H1 (cell line): ENCODE measurements around the gene CABCOCO1. TPM values are rescaled to one million over a fixed set of nuclear protein-coding genes. Genes with fewer than 3 reads are reported as not detected.

Source experiments
- CTCF ChIA-PET: fragments of 300-600 bp; sonication (Branson Sonifier 250); formaldehyde crosslinking; loops from one replicate; lab custom pipeline; 2021; ENCODE audit not compliant: partially characterized antibody; lab: Charles Lee
- POLR2A ChIA-PET: fragments of 300-600 bp; sonication (Branson Sonifier 250); formaldehyde crosslinking; loops from one replicate; lab custom pipeline; 2021; ENCODE audit warnings: inconsistent platforms; ENCODE audit not compliant: partially characterized antibody; lab: Charles Lee
- DNase-seq, 2 experiments: peaks; one replicate each; pipeline versions ENCODE4 v3.0.0 to v3.0.0-alpha.2; 2010 to 2022; ENCODE audit warnings: low spot score in 2 of 2, low read depth in 1 of 2, mixed read lengths in 1 of 2
- FAIRE-seq: peaks from 2 replicates; lab custom pipeline; 2011; peaks lifted over from hg19 to GRCh38; lab: Jason Lieb, UNC
- H2AFZ ChIP-seq: 2 replicates; pipeline ENCODE4 v1.8.1; 2012; ENCODE audit warnings: low read length, inconsistent platforms
- H2AK5ac ChIP-seq: 2 replicates; pipeline ENCODE4 v1.6.1; 2013; ENCODE audit warnings: low read depth, low read length
- H2BK120ac ChIP-seq: replicated peaks from 2 replicates; pipeline ENCODE3; 2013; ENCODE audit warnings: low read depth, low read length, inconsistent platforms
- H2BK12ac ChIP-seq: 2 replicates; pipeline ENCODE4 v1.6.1; 2013; ENCODE audit warnings: low read depth, low read length
- H2BK15ac ChIP-seq: 2 replicates; pipeline ENCODE4 v1.6.1; 2013; ENCODE audit warnings: low read length
- H2BK20ac ChIP-seq: 2 replicates; pipeline ENCODE4 v1.6.1; 2013; ENCODE audit warnings: low read length
- H2BK5ac ChIP-seq: 2 replicates; pipeline ENCODE4 v1.6.1; 2013; ENCODE audit warnings: low read depth, low read length
- H3K14ac ChIP-seq: 2 replicates; pipeline ENCODE4 v1.6.1; 2013; ENCODE audit warnings: inconsistent platforms; ENCODE audit not compliant: insufficient read length
- H3K18ac ChIP-seq: 2 replicates; pipeline ENCODE4 v1.6.1; 2013; ENCODE audit warnings: low read length; ENCODE audit errors: extremely low read depth
- H3K23ac ChIP-seq: 2 replicates; pipeline ENCODE4 v1.6.1; 2013; ENCODE audit warnings: inconsistent platforms; ENCODE audit not compliant: insufficient read length
- H3K23me2 ChIP-seq: 2 replicates; pipeline ENCODE4 v1.6.1; 2013; ENCODE audit warnings: low read depth, low read length
- H3K27ac ChIP-seq: 2 replicates; pipeline ENCODE4 v1.6.1; 2011; ENCODE audit warnings: low read depth, low read length, inconsistent platforms
- H3K27me3 ChIP-seq, 4 experiments: replicated peaks in 1 of 4; 1 replicate in 1 of 4; 2 replicates in 3 of 4; pipeline versions ENCODE4 v1.6.1 to v1.8.1; 2011 to 2013; ENCODE audit warnings: low read length in 3 of 4, mild to moderate bottlenecking in 3 of 4, inconsistent platforms in 2 of 4, mixed read lengths in 2 of 4, moderate library complexity in 1 of 4; ENCODE audit not compliant: control insufficient read depth in 3 of 4, insufficient read depth in 3 of 4; ENCODE audit errors: extremely low read depth in 1 of 4
- H3K36me3 ChIP-seq, 4 experiments: 2 replicates each; pipeline versions ENCODE4 v1.6.1 to v1.8.1; 2011 to 2013; ENCODE audit warnings: mild to moderate bottlenecking in 4 of 4, low read length in 3 of 4, moderate library complexity in 2 of 4, control low read depth in 1 of 4, inconsistent platforms in 1 of 4; ENCODE audit not compliant: insufficient read depth in 4 of 4, control insufficient read depth in 2 of 4
- H3K4ac ChIP-seq: replicated peaks from 2 replicates; pipeline ENCODE3; 2013; ENCODE audit warnings: low read length, low read depth, mixed read lengths, inconsistent platforms; ENCODE audit not compliant: insufficient read length
- H3K4me1 ChIP-seq, 4 experiments: replicated peaks in 1 of 4; 1 replicate in 1 of 4; 2 replicates in 3 of 4; pipeline versions ENCODE4 v1.6.1 to v1.8.1; 2011 to 2013; ENCODE audit warnings: low read length in 3 of 4, inconsistent platforms in 2 of 4, mixed read lengths in 1 of 4; ENCODE audit not compliant: insufficient read depth in 4 of 4, control insufficient read depth in 3 of 4
- H3K4me2 ChIP-seq, 2 experiments: 2 replicates each; pipeline versions ENCODE4 v1.6.1 to v1.8.1; 2011 to 2013; ENCODE audit warnings: low read depth in 2 of 2, low read length in 2 of 2, control low read depth in 1 of 2, inconsistent platforms in 1 of 2, mild to moderate bottlenecking in 1 of 2; ENCODE audit not compliant: insufficient read depth in 1 of 2
- H3K4me3 ChIP-seq, 4 experiments: fragments of 200-600, 300-600 bp in 1 of 4; sonication (generic), shearing (Covaris generic), sonication (Bioruptor Twin) in 1 of 4; 2 replicates each; pipeline versions ENCODE4 v1.5.1 to v1.8.1; 2011 to 2016; ENCODE audit warnings: low read length in 4 of 4, low read depth in 3 of 4, control low read depth in 2 of 4, inconsistent platforms in 2 of 4, mild to moderate bottlenecking in 2 of 4, mixed read lengths in 1 of 4, moderate library complexity in 1 of 4; ENCODE audit not compliant: insufficient read depth in 2 of 4; ENCODE audit errors: extremely low read depth in 1 of 4
- H3K56ac ChIP-seq: replicated peaks from 2 replicates; pipeline ENCODE3; 2013; ENCODE audit warnings: low read depth, mild to moderate bottlenecking, mixed read lengths, low read length, inconsistent platforms; ENCODE audit not compliant: insufficient read length
- H3K79me1 ChIP-seq: 2 replicates; pipeline ENCODE4 v1.6.1; 2013; ENCODE audit warnings: low read depth, low read length, control low read depth
- H3K79me2 ChIP-seq, 2 experiments: 2 replicates each; pipeline versions ENCODE4 v1.6.1 to v1.8.1; 2012 to 2013; ENCODE audit warnings: low read length in 2 of 2, mild to moderate bottlenecking in 2 of 2, inconsistent platforms in 1 of 2; ENCODE audit not compliant: insufficient read depth in 2 of 2, control insufficient read depth in 1 of 2
- H3K9ac ChIP-seq, 4 experiments: replicated peaks in 1 of 4; 1 replicate in 1 of 4; 2 replicates in 3 of 4; pipeline versions ENCODE4 v1.6.1 to v1.8.1; 2011 to 2013; ENCODE audit warnings: low read depth in 3 of 4, low read length in 3 of 4, control low read depth in 2 of 4, mild to moderate bottlenecking in 2 of 4, moderate library complexity in 2 of 4, inconsistent platforms in 1 of 4; ENCODE audit errors: extremely low read depth in 1 of 4
- H3K9me3 ChIP-seq, 2 experiments: 2 replicates each; pipeline versions ENCODE4 v1.6.1 to v1.8.1; 2012 to 2013; ENCODE audit warnings: mild to moderate bottlenecking in 2 of 2, moderate library complexity in 2 of 2, control low read depth in 1 of 2, inconsistent platforms in 1 of 2, low read depth in 1 of 2, low read length in 1 of 2, mixed read lengths in 1 of 2; ENCODE audit not compliant: insufficient read depth in 2 of 2
- H4K20me1 ChIP-seq, 2 experiments: replicated peaks in 1 of 2; 2 replicates each; pipeline versions ENCODE3 to v1.8.1; 2011 to 2013; ENCODE audit warnings: inconsistent platforms in 2 of 2, low read length in 2 of 2, mild to moderate bottlenecking in 1 of 2; ENCODE audit not compliant: insufficient read depth in 2 of 2, control insufficient read depth in 1 of 2
- H4K5ac ChIP-seq: 2 replicates; pipeline ENCODE4 v1.6.1; 2013; ENCODE audit warnings: low read length, low read depth, mixed read lengths, inconsistent platforms; ENCODE audit not compliant: insufficient read length
- H4K8ac ChIP-seq: 2 replicates; pipeline ENCODE4 v1.8.0; 2013; ENCODE audit warnings: mild to moderate bottlenecking, moderate library complexity, low read length, inconsistent platforms; ENCODE audit not compliant: insufficient read depth; ENCODE audit errors: extremely low read depth
- H4K91ac ChIP-seq: replicated peaks from 2 replicates; pipeline ENCODE3; 2013; ENCODE audit warnings: low read length, mixed read lengths, inconsistent platforms; ENCODE audit not compliant: insufficient read length
- CBX8 ChIP-seq: fragments of 300-800, 300-1000 bp; sonication (generic); IDR thresholded peaks from 2 replicates; pipeline ENCODE4 v1.7.1; 2016; ENCODE audit warnings: low read depth, low read length, borderline replicate concordance
- CREB1 ChIP-seq: IDR thresholded peaks from 2 replicates; pipeline ENCODE4 v1.6.1; 2012; ENCODE audit warnings: inconsistent platforms
- CTBP2 ChIP-seq: IDR thresholded peaks from 2 replicates; pipeline ENCODE4 v1.7.0; 2011; ENCODE audit warnings: borderline replicate concordance, mild to moderate bottlenecking, moderate library complexity, mixed read lengths, low read length; ENCODE audit not compliant: insufficient read depth, insufficient read length
- KDM4A ChIP-seq: IDR thresholded peaks from one replicate; pipeline ENCODE4 v1.7.1; 2012; ENCODE audit warnings: low read depth, mild to moderate bottlenecking, moderate library complexity, low read length, inconsistent platforms; ENCODE audit not compliant: severe bottlenecking
- RAD21 ChIP-seq, 2 experiments: IDR thresholded peaks in 1 of 2; conservative IDR thresholded peaks in 1 of 2; 2 replicates each; pipeline ENCODE4 v1.6.1; 2011; ENCODE audit warnings: low read depth in 2 of 2, low read length in 2 of 2, improper control_type of control experiment in 1 of 2, inconsistent platforms in 1 of 2, mild to moderate bottlenecking in 1 of 2, moderate library complexity in 1 of 2
- SP2 ChIP-seq: IDR thresholded peaks from 2 replicates; pipeline ENCODE4 v1.6.1; 2012; ENCODE audit warnings: mild to moderate bottlenecking, low read length, inconsistent platforms
- SP4 ChIP-seq: IDR thresholded peaks from 2 replicates; pipeline ENCODE4 v1.6.1; 2012; ENCODE audit warnings: low read length, inconsistent platforms
- SRF ChIP-seq: IDR thresholded peaks from 2 replicates; pipeline ENCODE4 v1.6.1; 2011; ENCODE audit warnings: mild to moderate bottlenecking, low read depth, low read length, moderate library complexity
- TAF7 ChIP-seq: optimal IDR thresholded peaks from 2 replicates; pipeline ENCODE3; 2011; ENCODE audit warnings: low read depth, mild to moderate bottlenecking, inconsistent platforms, low read length, moderate library complexity, borderline replicate concordance
- TCF12 ChIP-seq: IDR thresholded peaks from 2 replicates; pipeline ENCODE4 v1.6.1; 2011; ENCODE audit warnings: low read depth, mild to moderate bottlenecking, low read length
- WGBS, 2 experiments: shearing (Covaris generic) in 1 of 2; methylation state at CpG; one replicate each; pipeline versions ENCODE4 v1.1.6 to v1.1.7; 2013 to 2015; ENCODE audit warnings: low lambda C conversion rate in 2 of 2, mixed read lengths in 2 of 2, inconsistent platforms in 1 of 2, low coverage in 1 of 2, missing lambda C conversion rate in 1 of 2; ENCODE audit not compliant: insufficient replicate concordance in 2 of 2, insufficient coverage in 1 of 2, insufficient read length in 1 of 2; ENCODE audit errors: extremely low coverage in 1 of 2, missing lambda C conversion rate in 1 of 2; 5-methylcytosine and 5-hydroxymethylcytosine counted together
- polyA plus RNA-seq, 7 experiments: library from polyadenylated mRNA; depleted of rRNA in 3 of 7; stranded (reverse) in 5 of 7; unstranded in 2 of 7; fragments of >200 nt in 5 of 7; fragments of 200-250 nt in 2 of 7; gene quantifications; 1 replicate in 5 of 7; 2 replicates in 1 of 7; 4 replicates in 1 of 7; pipeline versions ENCODE4 v1.2.1 to v1.2.3, GENCODE V29; 2011 to 2013; ENCODE audit warnings: missing spikeins in 2 of 7, mixed read lengths in 2 of 7
- total RNA-seq: library from RNA; stranded (reverse); fragmentation: NEBNext Ultra II Directional; extraction: Animal tissue kit (Norgen Biotek cat#: 25700); gene quantifications from 2 replicates; pipeline ENCODE4 v1.2.1, GENCODE V29; 2021
- TF ChIP-seq, protein P1 (sequence below): IDR thresholded peaks from 2 replicates; pipeline ENCODE4 v1.6.1; 2012; ENCODE audit warnings: inconsistent platforms

CABCOCO1 gene
- total and polyA plus RNA-seq, 2 of the 8 experiments (the other 6 are each of a cell fraction or from before 2014, with no cell fraction given): not detected

DNA sequence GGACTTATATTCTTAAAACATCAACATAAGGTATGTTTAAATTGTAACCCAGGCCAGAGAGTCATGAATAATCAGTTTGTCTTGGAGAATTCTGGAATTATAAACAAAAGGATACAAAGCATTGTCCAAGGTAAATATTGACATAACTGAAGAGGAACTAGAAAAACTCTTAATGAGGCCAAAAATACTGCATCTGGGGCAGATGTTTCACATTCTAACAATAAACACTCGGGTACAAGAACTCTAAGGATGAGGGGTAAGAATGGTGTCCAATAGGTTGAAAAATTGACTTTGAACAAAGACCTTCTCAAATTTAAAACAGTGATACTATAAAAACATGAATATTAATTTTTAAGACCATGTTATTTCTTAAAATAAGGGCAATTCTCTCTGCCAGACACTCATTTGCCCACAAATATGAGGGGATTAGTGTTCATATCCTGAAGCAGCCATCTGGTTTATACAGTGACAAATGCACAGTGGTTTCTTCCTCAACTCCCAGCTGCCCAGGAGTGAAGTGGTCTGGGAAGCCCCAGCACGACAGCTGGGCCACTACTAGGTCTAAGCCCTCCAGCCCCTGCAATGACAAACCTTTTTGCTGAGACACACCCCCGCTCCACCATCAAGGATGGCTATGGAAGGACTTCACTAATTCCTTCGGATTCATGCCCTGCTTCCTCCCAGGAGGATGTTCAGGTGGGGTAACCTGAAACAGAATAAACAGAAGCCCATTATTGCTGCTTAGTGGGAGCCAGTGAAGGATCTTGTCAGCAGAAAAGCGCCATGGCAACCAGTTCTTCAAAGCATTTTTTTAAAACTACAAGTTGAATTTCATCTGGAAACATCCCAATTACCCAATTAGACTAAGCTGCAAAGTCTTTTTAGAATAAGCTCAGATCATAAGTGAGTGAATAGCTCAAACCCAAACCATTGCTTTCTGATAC, 131.3 kb downstream of the CABCOCO1 start:
- Histone ChIP-seq H3K23ac (no peak overlapping the region), H3K79me1 (no peaks in the 10 kb centered on the region), H3K56ac (no peak overlapping the region), H3K36me3 (no peaks in the 10 kb centered on the region), H2BK120ac (no peak overlapping the region), H3K4me3 (no peak overlapping the region), H2BK15ac (no peak overlapping the region), H3K4me1 (no peaks in the 10 kb centered on the region; a peak in 1 of 7 replicates), H3K23me2 (no peaks in the 10 kb centered on the region), H3K79me2 (no peaks in the 10 kb centered on the region), H3K27ac (no peak overlapping the region), H2BK5ac (no peak overlapping the region), H3K4me2 (no peak overlapping the region), H2BK12ac (no peak overlapping the region), H2AK5ac (no peak overlapping the region), H3K14ac (no peak overlapping the region), H3K4ac (no peak overlapping the region), H3K27me3 (no peaks in the 10 kb centered on the region), H3K9me3 (no peaks in the 10 kb centered on the region), H4K5ac (no peak overlapping the region), H2AFZ (no peak overlapping the region), H4K20me1 (no peaks in the 10 kb centered on the region), H4K8ac (no peak overlapping the region), H4K91ac (no peak overlapping the region), H3K18ac (no peak overlapping the region), H2BK20ac (no peak overlapping the region), H3K9ac (no peak overlapping the region)
- ChIA-PET CTCF (interaction anchor here (0.6 to 1.3 kb wide), 8 partner anchors 8 to 43 kb away, joined by 3 to 5 read pairs (median 4); no protein-coding TSS in a partner anchor), POLR2A (no interaction called here)
- WGBS, 2 experiments: 83% methylated on average over 5 of the region's 5 CpGs; no CpG with 5 or more reads in 1 of the 2 experiments
- no peak for FAIRE-seq
- no peak for DNase-seq
- TF ChIP-seq, protein P1, sequence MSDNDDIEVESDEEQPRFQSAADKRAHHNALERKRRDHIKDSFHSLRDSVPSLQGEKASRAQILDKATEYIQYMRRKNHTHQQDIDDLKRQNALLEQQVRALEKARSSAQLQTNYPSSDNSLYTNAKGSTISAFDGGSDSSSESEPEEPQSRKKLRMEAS: no peak
- TF ChIP-seq SP2: no peak
- no peak for TF ChIP-seq CREB1
- TF ChIP-seq TCF12: no peak
- TF ChIP-seq CBX8: no peak
- no peak for TF ChIP-seq RAD21 (IDR thresholded peaks at IDR 0.05 in 1 of 2, conservative IDR thresholded peaks at IDR 0.05 in 1 of 2; ENCODE audit: low read depth in 2 of 2, low read length in 2 of 2)
- no peak for TF ChIP-seq SRF
- TF ChIP-seq TAF7: no peak
- no peak for TF ChIP-seq CTBP2
- TF ChIP-seq SP4: no peak
- TF ChIP-seq KDM4A: no peak
